ENCODE measurements around the gene LRFN2. TPM values are rescaled to one million over a fixed set of nuclear protein-coding genes. Genes with fewer than 3 reads are reported as not detected.
A peak's percentile ranks its signal among the peaks of the same experiment; 100 is the strongest.

Gene LRFN2
- total RNA-seq, 3 donors from 2014 or later = not detected

GRCh38 chr6:40399888-40400457 is 187.2 kb downstream of the LRFN2 start:
- ATAC-seq = no peak
- H3K9me3 Mint-ChIP-seq = no peaks in the 10 kb centered on the region
- no peaks in the 10 kb centered on the region for H3K27me3 Mint-ChIP-seq (ENCODE audit: low read depth)
- H3K4me3 Mint-ChIP-seq = no peak overlapping the region
- no peaks in the 10 kb centered on the region for H3K36me3 Mint-ChIP-seq (ENCODE audit: insufficient read depth)
- no peaks in the 10 kb centered on the region for H3K4me1 Mint-ChIP-seq (ENCODE audit: low read depth)
- DNase-seq = no peak

DNA sequence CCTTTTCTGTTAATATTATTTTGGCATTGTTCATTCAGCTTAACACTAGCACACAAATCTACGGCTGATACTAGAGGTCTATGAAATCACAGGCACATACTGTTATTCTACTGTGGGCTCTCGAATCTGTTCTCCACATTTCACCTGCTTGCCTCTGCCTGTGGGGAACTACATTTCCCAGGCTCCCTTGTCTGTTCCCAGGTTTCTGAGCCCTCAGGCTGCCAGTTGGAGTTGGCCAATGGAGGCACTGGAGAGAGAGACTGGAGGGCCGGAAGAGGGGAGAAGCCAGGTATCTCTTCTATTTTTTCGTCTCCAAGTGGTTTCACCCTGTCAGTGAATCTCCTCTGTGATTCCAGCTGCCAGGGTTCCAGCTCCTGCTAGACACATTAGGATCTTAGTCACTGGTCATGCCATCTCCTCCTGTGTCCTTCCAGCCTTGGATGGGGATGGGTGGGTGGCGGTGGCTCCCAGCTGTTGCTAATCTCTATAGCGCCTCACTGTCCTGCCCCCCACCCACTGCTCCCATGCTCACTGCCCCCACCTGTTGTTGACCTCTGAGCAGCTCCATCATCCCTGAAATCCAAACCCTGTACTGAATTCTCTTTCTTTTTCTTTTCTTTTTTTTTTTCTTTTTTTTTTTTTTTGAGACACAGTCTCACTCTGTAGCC is 188.2 kb downstream of the LRFN2 start:
- H3K4me1 Mint-ChIP-seq (ENCODE audit: low read depth) = no peaks in the 10 kb centered on the region
- H3K36me3 Mint-ChIP-seq (ENCODE audit: insufficient read depth) = no peaks in the 10 kb centered on the region
- no peaks in the 10 kb centered on the region for H3K27me3 Mint-ChIP-seq (ENCODE audit: low read depth)
- no peaks in the 10 kb centered on the region for H3K9me3 Mint-ChIP-seq
- DNase-seq (no peak), ATAC-seq (no peak)
- H3K4me3 Mint-ChIP-seq = no peak overlapping the region

GRCh38 chr6:40398034-40398691 is 189.0 kb downstream of the LRFN2 start:
- Mint-ChIP-seq H3K9me3 (no peaks in the 10 kb centered on the region), H3K4me1 (ENCODE audit: low read depth) (peaks cover 2% of the 10 kb centered on the region), H3K27me3 (ENCODE audit: low read depth) (no peaks in the 10 kb centered on the region), H3K4me3 (no peak overlapping the region), H3K36me3 (ENCODE audit: insufficient read depth) (no peaks in the 10 kb centered on the region)
- ATAC-seq (no peak), DNase-seq (no peak)

GRCh38 chr6:40397287-40398033 is 189.7 kb downstream of the LRFN2 start:
- ATAC-seq = no peak
- Mint-ChIP-seq H3K4me3 (no peak overlapping the region), H3K9me3 (no peaks in the 10 kb centered on the region)

GRCh38 chr6:40395698-40396076 is 191.5 kb downstream of the LRFN2 start:
- ATAC-seq = no peak
- Mint-ChIP-seq H3K9me3 (no peaks in the 10 kb centered on the region), H3K4me1 (ENCODE audit: low read depth) (peaks cover 9% of the 10 kb centered on the region), H3K36me3 (ENCODE audit: insufficient read depth) (no peaks in the 10 kb centered on the region), H3K27me3 (ENCODE audit: low read depth) (no peaks in the 10 kb centered on the region), H3K4me3 (no peak overlapping the region)
- no peak for DNase-seq

More at GRCh38 chr6:40397287-40398033, 189.7 kb downstream of the LRFN2 start:
- no peak for DNase-seq
- peaks cover 3% of the 10 kb centered on the region for H3K4me1 Mint-ChIP-seq (ENCODE audit: low read depth)
- H3K36me3 Mint-ChIP-seq (ENCODE audit: insufficient read depth) = no peaks in the 10 kb centered on the region
- H3K27me3 Mint-ChIP-seq (ENCODE audit: low read depth) = no peaks in the 10 kb centered on the region

- H3K36me3 Mint-ChIP-seq (ENCODE audit: insufficient read depth) = no peaks in the 10 kb centered on the region
- H3K4me3 Mint-ChIP-seq = no peak overlapping the region
- H3K4me1 Mint-ChIP-seq (ENCODE audit: low read depth) = peaks cover 11% of the 10 kb centered on the region
- no peak for ATAC-seq
- no peaks in the 10 kb centered on the region for H3K9me3 Mint-ChIP-seq
- no peak for DNase-seq
- H3K27me3 Mint-ChIP-seq (ENCODE audit: low read depth) = no peaks in the 10 kb centered on the region
These were observed 192.0 kb downstream of the LRFN2 start for GRCh38 chr6:40395066-40395697.

DNA sequence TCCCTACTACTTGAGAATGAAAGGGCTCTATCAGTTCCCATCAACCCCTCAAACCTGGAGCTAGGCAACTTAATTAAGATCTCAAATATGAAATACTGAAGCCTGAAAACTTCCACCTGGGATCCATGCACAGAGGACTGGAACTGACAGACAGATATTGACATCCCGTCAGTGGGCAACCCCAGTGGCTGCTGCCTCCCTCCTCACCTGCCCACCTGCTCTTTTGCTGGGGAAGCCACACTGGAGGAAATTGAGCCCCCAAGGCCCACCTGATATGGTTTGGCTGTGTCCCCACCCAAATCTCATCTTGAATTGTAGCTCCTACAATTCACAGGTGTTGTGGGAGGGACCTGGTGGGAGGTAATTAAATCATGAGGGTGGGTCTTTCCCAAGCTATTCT is 192.8 kb downstream of the LRFN2 start:
- Mint-ChIP-seq H3K27me3 (ENCODE audit: low read depth) (peaks cover 4% of the 10 kb centered on the region), H3K36me3 (ENCODE audit: insufficient read depth) (no peaks in the 10 kb centered on the region), H3K4me3 (no peak overlapping the region), H3K9me3 (no peaks in the 10 kb centered on the region), H3K4me1 (ENCODE audit: low read depth) (peaks cover 19% of the 10 kb centered on the region)
- DNase-seq (no peak), ATAC-seq (no peak)

DNA sequence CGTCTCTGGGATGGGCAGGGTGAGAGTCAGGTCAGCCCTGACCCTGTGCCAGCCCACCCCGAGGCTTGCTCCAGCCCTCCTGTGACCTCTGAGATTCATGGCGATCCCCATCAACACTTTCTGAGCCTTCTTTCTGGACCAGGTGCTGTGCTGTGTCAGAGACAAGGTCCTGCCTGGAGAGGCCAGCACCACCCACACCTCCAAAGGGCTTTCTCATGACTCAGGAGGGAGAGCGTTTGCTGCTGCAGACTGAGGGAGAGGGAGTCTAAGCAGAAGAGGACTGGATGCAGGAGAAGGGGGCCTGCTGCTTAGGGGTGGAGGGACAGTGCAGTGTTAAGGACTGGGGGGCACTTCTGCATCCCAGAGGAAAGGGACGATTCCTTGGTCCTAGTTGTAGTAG is 193.5 kb downstream of the LRFN2 start:
- Mint-ChIP-seq H3K4me3 (no peak overlapping the region), H3K27me3 (ENCODE audit: low read depth) (peaks cover 4% of the 10 kb centered on the region), H3K36me3 (ENCODE audit: insufficient read depth) (no peaks in the 10 kb centered on the region), H3K4me1 (ENCODE audit: low read depth) (peaks cover 26% of the 10 kb centered on the region), H3K9me3 (no peaks in the 10 kb centered on the region)
- ATAC-seq (no peak), DNase-seq (no peak)

DNA sequence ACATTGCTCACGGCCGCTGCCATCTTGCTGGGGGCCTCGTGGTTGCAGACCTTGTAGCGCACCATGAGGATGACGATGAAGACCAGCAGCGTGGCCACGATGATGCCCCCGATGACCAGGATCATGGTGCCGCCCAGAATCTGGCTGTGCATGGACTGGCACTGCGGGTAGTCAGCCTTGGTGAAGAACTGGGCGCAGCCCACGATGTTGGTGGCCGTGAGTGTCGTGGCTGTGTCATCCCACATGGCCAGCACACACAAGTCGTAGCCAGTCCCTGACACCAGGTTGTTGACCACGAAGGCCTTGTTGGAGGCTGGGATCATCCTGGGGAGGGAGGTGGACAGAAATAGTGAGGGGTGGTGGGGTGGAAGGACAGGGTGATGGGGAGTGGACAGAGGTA is 194.6 kb downstream of the LRFN2 start:
- no peak for DNase-seq
- peaks cover 6% of the 10 kb centered on the region for H3K27me3 Mint-ChIP-seq (ENCODE audit: low read depth)
- H3K9me3 Mint-ChIP-seq = no peaks in the 10 kb centered on the region
- peaks cover 33% of the 10 kb centered on the region for H3K4me1 Mint-ChIP-seq (ENCODE audit: low read depth)
- H3K4me3 Mint-ChIP-seq = no peak overlapping the region
- no peak for ATAC-seq
- H3K36me3 Mint-ChIP-seq (ENCODE audit: insufficient read depth) = no peaks in the 10 kb centered on the region

GRCh38 chr6:40391851-40392517 is 195.2 kb downstream of the LRFN2 start:
- Mint-ChIP-seq H3K27me3 (ENCODE audit: low read depth) (peaks cover 6% of the 10 kb centered on the region), H3K9me3 (no peaks in the 10 kb centered on the region), H3K4me3 (no peak overlapping the region), H3K36me3 (ENCODE audit: insufficient read depth) (no peaks in the 10 kb centered on the region), H3K4me1 (ENCODE audit: low read depth) (peaks cover 39% of the 10 kb centered on the region)
- no peak for ATAC-seq
- DNase-seq = no peak

DNA sequence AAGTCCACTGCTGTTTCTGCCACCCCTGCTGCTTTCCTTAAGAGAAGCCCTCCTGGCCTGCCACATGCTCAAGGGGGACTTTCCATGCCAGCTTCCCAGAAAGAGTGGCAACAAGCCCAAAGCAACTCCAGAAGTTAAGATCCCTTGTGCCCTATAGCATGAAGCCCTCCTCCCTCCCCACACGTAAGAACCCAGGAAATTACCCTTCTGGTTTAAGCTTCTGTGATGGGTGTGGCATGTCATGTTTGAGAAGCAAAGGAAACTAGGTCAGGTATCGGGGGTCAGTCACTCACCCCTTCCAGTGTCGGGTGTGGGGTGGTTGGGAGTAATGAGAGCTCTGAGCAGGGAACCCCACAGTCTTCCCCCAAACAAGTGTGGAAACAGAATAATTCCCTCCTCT is 196.1 kb downstream of the LRFN2 start:
- no peaks in the 10 kb centered on the region for H3K9me3 Mint-ChIP-seq
- no peaks in the 10 kb centered on the region for H3K36me3 Mint-ChIP-seq (ENCODE audit: insufficient read depth)
- peaks cover 48% of the 10 kb centered on the region for H3K4me1 Mint-ChIP-seq (ENCODE audit: low read depth)
- no peak overlapping the region for H3K4me3 Mint-ChIP-seq
- DNase-seq = no peak
- ATAC-seq = peak in 1 of 2 donors; percentile 13
- peaks cover 7% of the 10 kb centered on the region for H3K27me3 Mint-ChIP-seq (ENCODE audit: low read depth)

DNA sequence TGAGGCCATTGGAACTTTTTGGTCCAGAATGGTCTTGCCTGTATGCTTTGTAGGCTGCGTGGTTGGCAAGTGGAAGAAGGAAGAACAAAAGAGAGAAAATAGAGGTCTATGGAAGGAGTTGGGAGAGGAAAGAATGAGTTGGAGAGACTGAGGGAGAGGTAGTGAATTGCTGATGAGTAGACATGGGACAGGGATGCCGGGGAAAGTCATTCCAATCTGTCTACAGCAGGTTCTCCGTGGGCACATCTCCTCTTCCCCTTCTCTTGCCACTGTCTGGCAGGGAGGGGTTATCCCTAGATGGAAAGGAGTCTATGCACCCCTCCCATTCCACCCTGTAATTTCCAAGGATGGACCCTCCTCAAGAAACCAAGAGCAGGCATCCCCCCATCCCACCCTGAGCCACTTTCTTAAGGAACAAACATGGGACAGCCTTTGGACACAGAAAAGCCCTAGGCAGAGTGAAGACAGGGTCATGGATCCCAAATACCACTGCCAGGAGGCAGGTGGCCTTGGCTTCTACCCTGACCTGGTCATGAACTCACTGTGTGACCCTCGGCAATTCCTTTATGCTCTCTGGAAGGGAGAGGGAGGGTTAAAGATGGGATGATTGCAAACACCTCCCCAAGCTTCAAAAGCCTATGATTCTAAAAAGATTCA is 196.9 kb downstream of the LRFN2 start:
- DNase-seq (no peak), ATAC-seq (no peak)
- H3K9me3 Mint-ChIP-seq = no peaks in the 10 kb centered on the region
- H3K4me1 Mint-ChIP-seq (ENCODE audit: low read depth) = peaks cover 50% of the 10 kb centered on the region
- H3K27me3 Mint-ChIP-seq (ENCODE audit: low read depth) = peaks cover 9% of the 10 kb centered on the region
- no peaks in the 10 kb centered on the region for H3K36me3 Mint-ChIP-seq (ENCODE audit: insufficient read depth)
- H3K4me3 Mint-ChIP-seq = no peak overlapping the region

DNA sequence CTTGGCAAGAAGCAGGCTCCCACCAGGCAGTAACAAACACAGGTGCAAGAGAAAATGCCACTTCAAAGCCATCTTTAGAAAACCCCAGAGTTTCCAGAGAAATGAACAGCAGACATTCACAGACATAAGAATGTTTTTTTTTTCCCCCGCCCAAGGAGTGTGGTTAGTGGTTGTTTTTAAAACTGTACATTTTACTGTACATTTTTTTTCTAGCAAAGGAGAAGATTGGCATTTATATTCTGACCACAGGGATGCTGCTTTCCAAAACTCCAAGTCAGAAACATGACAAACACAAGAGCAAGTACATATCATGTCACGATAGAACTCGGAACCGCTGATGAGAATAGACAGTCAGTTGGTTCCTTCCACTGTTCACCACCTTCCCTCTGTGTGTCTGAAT is 197.9 kb downstream of the LRFN2 start:
- peaks cover 9% of the 10 kb centered on the region for H3K27me3 Mint-ChIP-seq (ENCODE audit: low read depth)
- DNase-seq (no peak), ATAC-seq (peak; percentile 39 to 71)
- H3K9me3 Mint-ChIP-seq = no peaks in the 10 kb centered on the region
- no peaks in the 10 kb centered on the region for H3K36me3 Mint-ChIP-seq (ENCODE audit: insufficient read depth)
- peaks cover 50% of the 10 kb centered on the region for H3K4me1 Mint-ChIP-seq (ENCODE audit: low read depth)
- H3K4me3 Mint-ChIP-seq = peak overlapping the region; percentile 14

Measured in activated T-cell treated with anti-CD3 and anti-CD28 coated beads, Interleukin-2, amount 50 U/mL, for 4 hours (primary cell).